Loucy (cell line): ENCODE measurements around the gene PAPPA2.

Experiments used
- H2AFZ ChIP-seq: fragments of 200-600 bp; sonication (generic); 2 replicates; pipeline ENCODE4 v1.6.0; 2016; ENCODE audit warnings: antibody characterized with exemption, mild to moderate bottlenecking, low read length, moderate library complexity
- H3F3A ChIP-seq: fragments of 200-600 bp; 2 replicates; pipeline ENCODE4 v1.6.0; 2016; ENCODE audit warnings: antibody characterized with exemption, low read depth, mild to moderate bottlenecking
- H3K27me3 ChIP-seq: fragments of 200-600 bp; sonication (generic); 2 replicates; pipeline ENCODE4 v1.6.1; 2014; ENCODE audit warnings: low read length, mild to moderate bottlenecking; ENCODE audit not compliant: insufficient read depth, poor library complexity, severe bottlenecking
- H3K36me3 ChIP-seq: fragments of 200-600 bp; sonication (generic); 2 replicates; pipeline ENCODE4 v1.6.1; 2016; ENCODE audit warnings: low read length; ENCODE audit not compliant: insufficient read depth
- H3K4me1 ChIP-seq: fragments of 200-600 bp; sonication (generic); 2 replicates; pipeline ENCODE4 v1.5.1; 2014; ENCODE audit warnings: low read length, mild to moderate bottlenecking; ENCODE audit not compliant: insufficient read depth, poor library complexity, severe bottlenecking
- H3K4me2 ChIP-seq: fragments of 200-600 bp; sonication (generic); 2 replicates; pipeline ENCODE4 v1.6.0; 2014; ENCODE audit warnings: antibody characterized with exemption, low read length, low read depth, mild to moderate bottlenecking; ENCODE audit not compliant: poor library complexity, severe bottlenecking
- H3K4me3 ChIP-seq: fragments of 200-600 bp; sonication (generic); 2 replicates; pipeline ENCODE4 v1.5.1; 2014; ENCODE audit warnings: low read length, mild to moderate bottlenecking, mixed read lengths; ENCODE audit not compliant: poor library complexity, severe bottlenecking
- H3K79me2 ChIP-seq: fragments of 200-600 bp; sonication (generic); 2 replicates; pipeline ENCODE4 v1.6.1; 2014; ENCODE audit warnings: low read length; ENCODE audit not compliant: insufficient read depth
- H3K9ac ChIP-seq: fragments of 200-600 bp; sonication (generic); 2 replicates; pipeline ENCODE4 v1.6.0; 2014; ENCODE audit warnings: mild to moderate bottlenecking, low read depth, low read length, moderate library complexity; ENCODE audit not compliant: poor library complexity, severe bottlenecking
- H3K9me2 ChIP-seq: fragments of 200-600 bp; sonication (generic); replicated peaks from 2 replicates; pipeline ENCODE4 v1.6.1; 2016; ENCODE audit warnings: low read depth, low read length, mixed read lengths
- H3K9me3 ChIP-seq: fragments of 200-600 bp; sonication (generic); 2 replicates; pipeline ENCODE4 v1.6.1; 2014; ENCODE audit warnings: mild to moderate bottlenecking, antibody characterized with exemption, low read length, low read depth; ENCODE audit not compliant: insufficient read depth
- H4K20me1 ChIP-seq: fragments of 200-600 bp; sonication (generic); 2 replicates; pipeline ENCODE4 v1.6.0; 2014; ENCODE audit warnings: antibody characterized with exemption, low read length, mild to moderate bottlenecking; ENCODE audit not compliant: insufficient read depth, poor library complexity, severe bottlenecking
- EZH2phosphoT487 ChIP-seq: fragments of 200-600 bp; IDR thresholded peaks from 2 replicates; pipeline ENCODE4 v1.6.1; 2018; ENCODE audit warnings: antibody characterized with exemption, mild to moderate bottlenecking, moderate library complexity, borderline replicate concordance
- TF ChIP-seq, protein P1 (sequence below): fragments of 200-600 bp; sonication (generic); conservative IDR thresholded peaks from 2 replicates; pipeline ENCODE4 v1.5.1; 2014; ENCODE audit warnings: mild to moderate bottlenecking, antibody characterized with exemption, low read length

Gene PAPPA2

DNA sequence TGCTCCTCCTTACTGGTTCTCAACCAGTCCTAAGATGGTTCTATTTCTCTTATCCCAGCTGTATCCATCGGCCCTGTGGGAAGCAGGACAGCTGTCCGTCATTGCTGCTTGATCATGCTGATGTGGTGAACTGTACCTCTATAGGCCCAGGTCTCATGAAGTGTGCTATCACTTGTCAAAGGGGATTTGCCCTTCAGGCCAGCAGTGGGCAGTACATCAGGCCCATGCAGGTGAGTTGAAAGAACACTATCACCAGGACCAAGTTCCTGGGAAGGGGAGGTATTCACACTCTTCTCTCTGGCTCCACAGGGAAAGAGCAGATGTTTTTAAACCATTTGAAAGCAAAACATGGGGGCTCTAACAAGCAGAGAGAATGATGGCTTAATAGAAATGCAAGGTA is 302.6 kb downstream of the PAPPA2 start:
- TF ChIP-seq, protein P1, sequence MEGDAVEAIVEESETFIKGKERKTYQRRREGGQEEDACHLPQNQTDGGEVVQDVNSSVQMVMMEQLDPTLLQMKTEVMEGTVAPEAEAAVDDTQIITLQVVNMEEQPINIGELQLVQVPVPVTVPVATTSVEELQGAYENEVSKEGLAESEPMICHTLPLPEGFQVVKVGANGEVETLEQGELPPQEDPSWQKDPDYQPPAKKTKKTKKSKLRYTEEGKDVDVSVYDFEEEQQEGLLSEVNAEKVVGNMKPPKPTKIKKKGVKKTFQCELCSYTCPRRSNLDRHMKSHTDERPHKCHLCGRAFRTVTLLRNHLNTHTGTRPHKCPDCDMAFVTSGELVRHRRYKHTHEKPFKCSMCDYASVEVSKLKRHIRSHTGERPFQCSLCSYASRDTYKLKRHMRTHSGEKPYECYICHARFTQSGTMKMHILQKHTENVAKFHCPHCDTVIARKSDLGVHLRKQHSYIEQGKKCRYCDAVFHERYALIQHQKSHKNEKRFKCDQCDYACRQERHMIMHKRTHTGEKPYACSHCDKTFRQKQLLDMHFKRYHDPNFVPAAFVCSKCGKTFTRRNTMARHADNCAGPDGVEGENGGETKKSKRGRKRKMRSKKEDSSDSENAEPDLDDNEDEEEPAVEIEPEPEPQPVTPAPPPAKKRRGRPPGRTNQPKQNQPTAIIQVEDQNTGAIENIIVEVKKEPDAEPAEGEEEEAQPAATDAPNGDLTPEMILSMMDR, result no peak
- TF ChIP-seq EZH2phosphoT487, result no peak
- Histone ChIP-seq H3K9me3 (no peaks in the 10 kb centered on the region), H3F3A (no peaks in the 10 kb centered on the region)

DNA sequence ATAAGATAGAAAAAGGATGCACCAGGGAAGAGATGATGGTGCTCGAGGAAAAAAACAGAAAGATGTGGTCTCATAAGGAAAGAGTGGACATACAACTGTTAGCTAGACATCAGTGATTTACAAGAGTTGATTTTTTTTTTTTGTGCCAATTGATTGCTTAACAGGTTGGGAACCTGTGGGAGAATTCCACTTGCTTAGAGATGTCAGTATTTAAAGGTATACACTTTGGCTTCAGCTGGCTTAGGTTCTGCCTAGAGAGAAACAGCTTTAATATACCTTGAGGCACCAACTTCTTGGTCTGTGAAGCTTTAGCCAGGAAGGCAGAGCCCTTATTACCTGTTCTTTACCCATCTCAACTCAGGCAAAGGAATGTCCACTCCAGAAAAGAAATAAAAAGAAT is 303.8 kb downstream of the PAPPA2 start:
- Histone ChIP-seq H3K4me3 (no peak overlapping the region), H3K79me2 (no peaks in the 10 kb centered on the region), H3K4me2 (no peak overlapping the region), H3K27me3 (no peaks in the 10 kb centered on the region), H3K9me3 (no peaks in the 10 kb centered on the region), H4K20me1 (no peaks in the 10 kb centered on the region), H3K36me3 (no peaks in the 10 kb centered on the region), H3F3A (no peaks in the 10 kb centered on the region), H3K9ac (no peak overlapping the region), H3K4me1 (no peaks in the 10 kb centered on the region), H3K9me2 (no peaks in the 10 kb centered on the region), H2AFZ (no peak overlapping the region)
- TF ChIP-seq, protein P1, result no peak
- TF ChIP-seq EZH2phosphoT487, result no peak

More for the DNA sequence above, 302.6 kb downstream of the PAPPA2 start:
- no peaks in the 10 kb centered on the region for H3K79me2 ChIP-seq
- H3K4me1 ChIP-seq, result no peaks in the 10 kb centered on the region
- H3K27me3 ChIP-seq, result no peaks in the 10 kb centered on the region
- no peak overlapping the region for H3K4me2 ChIP-seq
- no peak overlapping the region for H2AFZ ChIP-seq
- no peak overlapping the region for H3K4me3 ChIP-seq
- no peaks in the 10 kb centered on the region for H3K9me2 ChIP-seq
- no peaks in the 10 kb centered on the region for H4K20me1 ChIP-seq
- no peak overlapping the region for H3K9ac ChIP-seq
- H3K36me3 ChIP-seq, result no peaks in the 10 kb centered on the region

DNA sequence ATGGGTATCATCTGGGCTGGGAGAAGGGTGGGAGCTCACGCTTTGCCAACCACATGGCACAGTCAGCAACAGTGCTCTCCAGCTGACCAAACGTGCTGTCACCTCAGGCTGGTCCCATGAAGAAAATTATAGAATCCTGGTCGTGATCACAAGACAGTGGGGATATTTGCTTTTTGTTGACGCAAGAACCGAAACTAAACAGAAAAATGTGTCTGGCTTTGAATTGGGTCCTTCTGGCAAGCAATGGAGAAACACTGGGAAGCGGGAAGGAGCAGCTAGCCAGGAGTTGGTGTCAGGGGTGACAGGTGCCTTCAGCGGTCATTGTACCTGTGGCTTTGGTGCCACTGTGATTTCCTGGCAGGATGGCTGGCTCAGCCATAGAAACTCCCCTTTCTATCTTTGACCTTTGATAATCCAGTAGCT is 304.8 kb downstream of the PAPPA2 start:
- no peak overlapping the region for H3K4me3 ChIP-seq
- no peaks in the 10 kb centered on the region for H3K9me3 ChIP-seq
- TF ChIP-seq, protein P1, result no peak
- TF ChIP-seq EZH2phosphoT487, result no peak
- no peak overlapping the region for H3K9ac ChIP-seq
- no peaks in the 10 kb centered on the region for H4K20me1 ChIP-seq
- H3K4me2 ChIP-seq, result no peak overlapping the region
- no peaks in the 10 kb centered on the region for H3K9me2 ChIP-seq
- no peaks in the 10 kb centered on the region for H3F3A ChIP-seq
- H2AFZ ChIP-seq, result no peak overlapping the region
- H3K27me3 ChIP-seq, result no peaks in the 10 kb centered on the region
- no peaks in the 10 kb centered on the region for H3K36me3 ChIP-seq
- H3K79me2 ChIP-seq, result no peaks in the 10 kb centered on the region
- no peaks in the 10 kb centered on the region for H3K4me1 ChIP-seq
